ENCODE measurements around the gene ARHGAP8.

The ARHGAP8 gene

DNA sequence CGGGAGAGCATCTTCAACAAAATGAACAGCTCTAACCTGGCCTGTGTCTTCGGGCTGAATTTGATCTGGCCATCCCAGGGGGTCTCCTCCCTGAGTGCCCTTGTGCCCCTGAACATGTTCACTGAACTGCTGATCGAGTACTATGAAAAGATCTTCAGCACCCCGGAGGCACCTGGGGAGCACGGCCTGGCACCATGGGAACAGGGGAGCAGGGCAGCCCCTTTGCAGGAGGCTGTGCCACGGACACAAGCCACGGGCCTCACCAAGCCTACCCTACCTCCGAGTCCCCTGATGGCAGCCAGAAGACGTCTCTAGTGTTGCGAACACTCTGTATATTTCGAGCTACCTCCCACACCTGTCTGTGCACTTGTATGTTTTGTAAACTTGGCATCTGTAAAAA, 109.9 kb downstream of the ARHGAP8 start:
- no peaks in the 10 kb centered on the region for H3K9me3 ChIP-seq (ENCODE audit: low read length)
- no peaks in the 10 kb centered on the region for H3K27me3 ChIP-seq (ENCODE audit: insufficient read depth, low read length)
- H3K4me3 ChIP-seq (ENCODE audit: low read length) = no peak overlapping the region
- H3K4me1 ChIP-seq (ENCODE audit: insufficient read depth, low read length) = no peaks in the 10 kb centered on the region
- H3K36me3 ChIP-seq (ENCODE audit: insufficient read depth, low read length) = peaks cover 12% of the 10 kb centered on the region
- H2AFZ ChIP-seq (ENCODE audit: low read depth, low read length) = no peak overlapping the region

GRCh38 chr22:44862981-44863860, 110.8 kb downstream of the ARHGAP8 start:
- Histone ChIP-seq H3K4me1 (ENCODE audit: insufficient read depth, low read length) (no peaks in the 10 kb centered on the region), H3K9me3 (ENCODE audit: low read length) (no peaks in the 10 kb centered on the region), H3K36me3 (ENCODE audit: insufficient read depth, low read length) (peaks cover 17% of the 10 kb centered on the region), H3K27me3 (ENCODE audit: insufficient read depth, low read length) (no peaks in the 10 kb centered on the region), H3K4me3 (ENCODE audit: low read length) (no peak overlapping the region), H2AFZ (ENCODE audit: low read depth, low read length) (no peak overlapping the region)

GRCh38 chr22:44865193-44866057, 113.0 kb downstream of the ARHGAP8 start:
- H3K4me3 ChIP-seq (ENCODE audit: low read length) = no peak overlapping the region
- H3K27me3 ChIP-seq (ENCODE audit: insufficient read depth, low read length) = no peaks in the 10 kb centered on the region
- H3K36me3 ChIP-seq (ENCODE audit: insufficient read depth, low read length) = peaks cover 17% of the 10 kb centered on the region
- no peaks in the 10 kb centered on the region for H3K4me1 ChIP-seq (ENCODE audit: insufficient read depth, low read length)
- no peak overlapping the region for H2AFZ ChIP-seq (ENCODE audit: low read depth, low read length)
- H3K9me3 ChIP-seq (ENCODE audit: low read length) = no peaks in the 10 kb centered on the region

GRCh38 chr22:44869196-44869595, 116.8 kb downstream of the ARHGAP8 start:
- peaks cover 15% of the 10 kb centered on the region for H3K36me3 ChIP-seq (ENCODE audit: insufficient read depth, low read length)
- no peak overlapping the region for H3K4me3 ChIP-seq (ENCODE audit: low read length)
- no peaks in the 10 kb centered on the region for H3K27me3 ChIP-seq (ENCODE audit: insufficient read depth, low read length)
- peaks cover 3% of the 10 kb centered on the region for H3K9me3 ChIP-seq (ENCODE audit: low read length)
- no peak overlapping the region for H2AFZ ChIP-seq (ENCODE audit: low read depth, low read length)
- H3K4me1 ChIP-seq (ENCODE audit: insufficient read depth, low read length) = no peaks in the 10 kb centered on the region

GRCh38 chr22:44870021-44870420, 117.6 kb downstream of the ARHGAP8 start:
- no peak overlapping the region for H3K4me3 ChIP-seq (ENCODE audit: low read length)
- peaks cover 3% of the 10 kb centered on the region for H3K9me3 ChIP-seq (ENCODE audit: low read length)
- H3K36me3 ChIP-seq (ENCODE audit: insufficient read depth, low read length) = peaks cover 17% of the 10 kb centered on the region
- H2AFZ ChIP-seq (ENCODE audit: low read depth, low read length) = no peak overlapping the region
- no peaks in the 10 kb centered on the region for H3K27me3 ChIP-seq (ENCODE audit: insufficient read depth, low read length)
- no peaks in the 10 kb centered on the region for H3K4me1 ChIP-seq (ENCODE audit: insufficient read depth, low read length)

DNA sequence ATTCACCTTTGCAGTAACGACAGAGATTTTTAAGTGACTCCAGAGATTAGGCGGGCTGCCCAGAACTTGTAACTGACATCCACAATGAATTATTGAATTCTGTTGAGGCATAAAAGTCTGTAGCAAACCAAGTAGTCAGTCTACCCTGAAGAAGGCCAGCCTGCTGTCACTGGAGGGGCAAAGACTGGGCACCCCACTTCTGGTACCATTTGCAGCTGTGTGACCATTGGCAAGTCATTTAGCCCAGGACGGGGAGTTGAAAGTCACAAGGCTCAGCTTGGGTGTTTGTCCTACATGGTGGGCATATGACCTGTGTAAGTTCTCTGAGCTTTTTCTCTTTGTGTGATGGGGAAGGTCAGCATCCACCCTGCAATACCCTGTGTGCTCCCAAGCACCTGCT, 119.4 kb downstream of the ARHGAP8 start:
- H3K9me3 ChIP-seq (ENCODE audit: low read length) = peaks cover 7% of the 10 kb centered on the region
- H3K27me3 ChIP-seq (ENCODE audit: insufficient read depth, low read length) = no peaks in the 10 kb centered on the region
- no peaks in the 10 kb centered on the region for H3K4me1 ChIP-seq (ENCODE audit: insufficient read depth, low read length)
- H2AFZ ChIP-seq (ENCODE audit: low read depth, low read length) = no peak overlapping the region
- peaks cover 16% of the 10 kb centered on the region for H3K36me3 ChIP-seq (ENCODE audit: insufficient read depth, low read length)
- H3K4me3 ChIP-seq (ENCODE audit: low read length) = no peak overlapping the region

DNA sequence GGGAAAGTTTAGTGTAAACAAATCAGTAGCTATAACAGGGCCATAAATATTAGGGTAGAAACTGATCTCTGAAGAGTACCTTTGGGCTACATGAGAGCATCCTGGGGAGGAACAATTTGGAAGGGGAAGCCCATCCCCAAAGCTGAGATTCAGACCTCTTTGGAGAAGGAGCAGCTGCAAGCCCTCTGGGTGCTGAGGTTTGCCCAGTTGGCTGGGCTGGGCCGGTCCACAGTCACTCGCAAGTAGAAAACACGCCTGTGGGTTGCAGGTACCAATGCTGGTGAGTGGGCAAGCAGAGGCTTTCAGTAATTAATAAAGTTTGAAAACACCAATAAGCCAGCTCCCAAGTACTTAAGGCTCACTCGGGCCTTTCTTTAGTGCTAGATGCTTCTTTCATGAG, 124.5 kb downstream of the ARHGAP8 start:
- Histone ChIP-seq H3K4me3 (ENCODE audit: low read length) (no peak overlapping the region), H3K4me1 (ENCODE audit: insufficient read depth, low read length) (no peaks in the 10 kb centered on the region), H3K9me3 (ENCODE audit: low read length) (peaks cover 29% of the 10 kb centered on the region), H3K27me3 (ENCODE audit: insufficient read depth, low read length) (no peaks in the 10 kb centered on the region), H2AFZ (ENCODE audit: low read depth, low read length) (no peak overlapping the region), H3K36me3 (ENCODE audit: insufficient read depth, low read length) (peaks cover 58% of the 10 kb centered on the region)

- H3K9me3 ChIP-seq (ENCODE audit: low read length) = peaks cover 28% of the 10 kb centered on the region
- no peak overlapping the region for H2AFZ ChIP-seq (ENCODE audit: low read depth, low read length)
- H3K27me3 ChIP-seq (ENCODE audit: insufficient read depth, low read length) = no peaks in the 10 kb centered on the region
- peaks cover 68% of the 10 kb centered on the region for H3K36me3 ChIP-seq (ENCODE audit: insufficient read depth, low read length)
- H3K4me1 ChIP-seq (ENCODE audit: insufficient read depth, low read length) = no peaks in the 10 kb centered on the region
- no peak overlapping the region for H3K4me3 ChIP-seq (ENCODE audit: low read length)
These were observed 126.3 kb downstream of the ARHGAP8 start for GRCh38 chr22:44878483-44879300.

- H3K27me3 ChIP-seq (ENCODE audit: insufficient read depth, low read length) = no peaks in the 10 kb centered on the region
- no peaks in the 10 kb centered on the region for H3K4me1 ChIP-seq (ENCODE audit: insufficient read depth, low read length)
- no peak overlapping the region for H3K4me3 ChIP-seq (ENCODE audit: low read length)
- no peak overlapping the region for H2AFZ ChIP-seq (ENCODE audit: low read depth, low read length)
- H3K36me3 ChIP-seq (ENCODE audit: insufficient read depth, low read length) = peaks cover 74% of the 10 kb centered on the region
- H3K9me3 ChIP-seq (ENCODE audit: low read length) = peaks cover 28% of the 10 kb centered on the region
These were observed 126.9 kb downstream of the ARHGAP8 start for GRCh38 chr22:44879301-44879680.

DNA sequence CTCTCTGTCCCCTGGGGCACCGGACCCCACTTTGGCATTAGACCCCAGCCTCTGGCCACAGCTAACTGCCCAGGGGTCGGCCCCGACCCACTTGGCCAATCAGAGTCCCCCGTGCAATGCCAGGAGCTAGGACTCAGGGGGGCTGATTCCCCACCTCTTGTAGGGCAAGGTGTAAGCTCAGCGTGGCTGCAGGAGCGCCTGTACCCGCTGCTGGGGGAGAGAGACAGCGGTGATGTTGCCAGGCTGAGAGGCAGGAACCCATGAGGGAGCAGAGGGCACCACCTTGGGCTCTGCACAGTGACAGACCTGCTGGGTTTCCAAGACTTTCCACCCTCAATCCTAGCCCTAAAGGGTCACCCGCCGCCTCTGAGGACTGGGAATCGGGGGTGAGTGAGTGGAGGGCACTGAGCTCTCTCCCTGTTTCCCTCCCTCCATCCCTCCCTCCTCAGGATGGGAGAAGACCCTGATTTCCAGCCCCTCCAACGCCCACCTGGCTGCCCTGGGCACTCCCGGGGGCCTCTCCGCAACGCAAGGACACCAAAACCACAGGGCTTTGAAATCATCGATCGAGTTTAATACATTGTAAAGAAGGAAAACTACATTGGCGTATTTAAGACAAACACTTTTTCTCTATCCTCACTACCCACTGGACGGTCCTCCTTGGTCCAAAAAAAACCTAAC, 128.4 kb downstream of the ARHGAP8 start:
- Histone ChIP-seq H2AFZ (ENCODE audit: low read depth, low read length) (no peak overlapping the region), H3K36me3 (ENCODE audit: insufficient read depth, low read length) (peaks cover 86% of the 10 kb centered on the region), H3K9me3 (ENCODE audit: low read length) (peaks cover 28% of the 10 kb centered on the region)

GRCh38 chr22:44881624-44882023, 129.2 kb downstream of the ARHGAP8 start:
- Histone ChIP-seq H3K27me3 (ENCODE audit: insufficient read depth, low read length) (no peaks in the 10 kb centered on the region), H3K9me3 (ENCODE audit: low read length) (peaks cover 26% of the 10 kb centered on the region), H3K4me1 (ENCODE audit: insufficient read depth, low read length) (no peaks in the 10 kb centered on the region), H2AFZ (ENCODE audit: low read depth, low read length) (no peak overlapping the region), H3K36me3 (ENCODE audit: insufficient read depth, low read length) (peaks cover 92% of the 10 kb centered on the region), H3K4me3 (ENCODE audit: low read length) (no peak overlapping the region)

More for the DNA sequence above, 128.4 kb downstream of the ARHGAP8 start:
- Histone ChIP-seq H3K4me3 (ENCODE audit: low read length) (no peak overlapping the region), H3K27me3 (ENCODE audit: insufficient read depth, low read length) (no peaks in the 10 kb centered on the region), H3K4me1 (ENCODE audit: insufficient read depth, low read length) (no peaks in the 10 kb centered on the region)

GRCh38 chr22:44882226-44882905, 130.0 kb downstream of the ARHGAP8 start:
- H2AFZ ChIP-seq (ENCODE audit: low read depth, low read length) = no peak overlapping the region
- H3K4me1 ChIP-seq (ENCODE audit: insufficient read depth, low read length) = no peaks in the 10 kb centered on the region
- H3K36me3 ChIP-seq (ENCODE audit: insufficient read depth, low read length) = peaks cover 86% of the 10 kb centered on the region
- H3K9me3 ChIP-seq (ENCODE audit: low read length) = peaks cover 22% of the 10 kb centered on the region
- no peaks in the 10 kb centered on the region for H3K27me3 ChIP-seq (ENCODE audit: insufficient read depth, low read length)
- no peak overlapping the region for H3K4me3 ChIP-seq (ENCODE audit: low read length)
